Body of pancreas (tissue), 4 donors: ENCODE measurements around the gene CDY2A. TPM values are rescaled to one million over a fixed set of nuclear protein-coding genes. Genes with fewer than 3 reads are reported as not detected.
A peak's percentile ranks its signal among the peaks of the same experiment; 100 is the strongest.
"Not testable (repeated sequence)": the region's sequence is repeated elsewhere in the genome, so short reads cannot be mapped to it uniquely, and the experiment has no call there.

Source experiments
- ATAC-seq: fragments of 150-250 bp; one replicate; pipeline ENCODE4 v1.9.1; 2016
- DNase-seq, 4 donors: peaks; one replicate each; pipeline ENCODE4 v3.0.0-alpha.2; 2019
- H3K27ac ChIP-seq, 4 donors: fragments of 200-600 bp; sonication (generic); 1 replicate in 3 of 4; 2 replicates in 1 of 4; pipeline versions ENCODE4 v1.5.1 to v1.6.1; 2016 to 2019; ENCODE audit warnings: mild to moderate bottlenecking in 1 of 4, mixed read lengths in 1 of 4, moderate library complexity in 1 of 4
- H3K27me3 ChIP-seq, 2 donors: fragments of 200-600 bp; sonication (generic); one replicate each; pipeline ENCODE4 v1.6.0; 2016; ENCODE audit warnings: mild to moderate bottlenecking in 1 of 2
- H3K36me3 ChIP-seq, 2 donors: fragments of 200-600 bp; sonication (generic); replicated peaks in 1 of 2; 2 replicates each; pipeline ENCODE4 v1.5.1; 2016; ENCODE audit warnings: low read depth in 2 of 2; ENCODE audit not compliant: insufficient read depth in 1 of 2
- H3K4me1 ChIP-seq: fragments of 200-600 bp; sonication (generic); one replicate; pipeline ENCODE4 v1.6.0; 2016
- H3K4me3 ChIP-seq, 2 donors: fragments of 200-600 bp; sonication (generic); 1 replicate in 1 of 2; 2 replicates in 1 of 2; pipeline ENCODE4 v1.5.1; 2016 to 2019
- H3K9me3 ChIP-seq, 3 donors: fragments of 200-600 bp; sonication (generic); 1 replicate in 2 of 3; 2 replicates in 1 of 3; pipeline ENCODE4 v1.5.1; 2016
- WGBS, 2 donors: methylation state at CpG; one replicate each; pipeline ENCODE4 v1.1.5; 2017; 5-methylcytosine and 5-hydroxymethylcytosine counted together
- intact Hi-C: fragments of 100-400 bp; cut with DNase I; formaldehyde crosslinking; loops from one replicate; pipeline ENCODE4 v1.15.1; 2023
- total RNA-seq, 2 donors: library from RNA; depleted of rRNA; stranded (reverse); fragments of >200 nt; gene quantifications; one replicate each; pipeline ENCODE4 v1.1.0, GENCODE V29; 2016

Gene CDY2A
- total RNA-seq, 2 donors from 2014 or later, result not detected

DNA sequence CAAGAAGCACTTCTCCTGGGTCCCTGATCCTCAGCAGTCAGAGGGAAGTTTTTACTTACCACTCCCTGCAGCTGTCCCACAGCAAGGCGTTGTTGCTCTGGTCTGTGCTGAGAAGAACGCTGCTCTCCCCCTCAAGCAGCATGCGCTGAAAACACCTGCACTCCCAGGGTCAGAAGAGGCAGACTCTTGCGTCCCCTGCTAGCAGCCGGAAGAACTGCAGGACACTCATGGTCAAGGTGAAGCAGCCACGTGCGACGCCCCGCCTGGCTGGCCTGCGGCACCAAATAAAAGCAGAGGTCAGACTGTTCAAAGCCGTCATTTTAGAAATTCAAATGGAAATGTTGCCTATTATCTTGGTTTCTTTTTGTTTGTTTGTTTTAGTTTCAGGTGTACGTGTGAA is 47.9 kb downstream of the CDY2A start:
- H3K9me3 ChIP-seq, H3K27ac ChIP-seq, H3K4me3 ChIP-seq, H3K27me3 ChIP-seq, DNase-seq, H3K4me1 ChIP-seq, intact Hi-C loops, H3K36me3 ChIP-seq: not testable (repeated sequence)
- ATAC-seq, result peak; percentile 74
- WGBS, 2 donors, result no CpG with 5 or more reads among the region's 12 CpGs

Other genes with a start within 250 kb of the CDY2A start
- gene CDY2B, start 145.6 kb upstream of the CDY2A start, total RNA-seq, result not detected